A549 (cell line): ENCODE data around the gene VSTM5. TPM values are rescaled to one million over a fixed set of nuclear protein-coding genes. Genes with fewer than 3 reads are reported as not detected.

Experiments
- ATAC-seq, 2 experiments: fragments of 200-7000 bp in 1 of 2; fragments of >200 bp in 1 of 2; cut with Nextera tagmentation in 1 of 2; cut with Tn5 transposase in 1 of 2; 3 replicates each; pipeline versions ENCODE4 v1.8.0 to v1.9.1; 2018 to 2020; ENCODE audit warnings: mild to moderate bottlenecking in 1 of 2, moderate library complexity in 1 of 2
- CTCF ChIA-PET: fragments of 300-600 bp; sonication (Branson Sonifier 250); formaldehyde crosslinking; extraction: SDS; loops from one replicate; lab custom pipeline; 2021; ENCODE audit warnings: antibody characterized with exemption, inconsistent platforms; lab: Yijun Ruan, JAX
- POLR2A ChIA-PET: fragments of 350-600 bp; formaldehyde crosslinking; extraction: SDS; loops from one replicate; lab custom pipeline; 2021; ENCODE audit warnings: antibody characterized with exemption, inconsistent platforms; lab: Yijun Ruan, JAX
- DNase-seq, 2 experiments: peaks; one replicate each; pipeline versions ENCODE4 v3.0.0 to v3.0.0-alpha.2; 2011 to 2016; ENCODE audit warnings: low read depth in 1 of 2, low spot score in 1 of 2
- FAIRE-seq: peaks from 2 replicates; lab custom pipeline; 2011; peaks lifted over from hg19 to GRCh38; lab: Jason Lieb, UNC
- H3K27ac ChIP-seq, 2 experiments: fragments of >200 bp; sonication (Bioruptor Twin); formaldehyde crosslinking; 3 replicates each; pipeline ENCODE4 v1.5.1; 2016 to 2017
- H3K4me1 ChIP-seq: fragments of >200 bp; sonication (Bioruptor Twin); formaldehyde crosslinking; 3 replicates; pipeline ENCODE4 v1.6.1; 2016
- H3K4me2 ChIP-seq: fragments of >200 bp; sonication (Bioruptor Twin); formaldehyde crosslinking; 3 replicates; pipeline ENCODE4 v1.6.1; 2016
- H3K4me3 ChIP-seq: fragments of >200 bp; sonication (Bioruptor Twin); formaldehyde crosslinking; 3 replicates; pipeline ENCODE4 v1.5.1; 2016
- H3K9me3 ChIP-seq: fragments of >200 bp; sonication (Bioruptor Twin); formaldehyde crosslinking; 3 replicates; pipeline ENCODE4 v1.6.1; 2016
- BHLHE40 ChIP-seq: IDR thresholded peaks from 2 replicates; pipeline ENCODE4 v1.6.1; 2012; ENCODE audit warnings: low read depth, low read length, inconsistent platforms
- CBX2 ChIP-seq: fragments of 200-600 bp; sonication (generic); IDR thresholded peaks from 2 replicates; pipeline ENCODE4 v1.6.1; 2016; ENCODE audit warnings: low read depth, mild to moderate bottlenecking, borderline replicate concordance
- CBX8 ChIP-seq: fragments of 200-600 bp; sonication (generic); IDR thresholded peaks from 2 replicates; pipeline ENCODE4 v1.6.1; 2016
- CHD2 ChIP-seq: fragments of 150-350 bp; IDR thresholded peaks from 2 replicates; pipeline ENCODE4 v1.6.1; 2014; ENCODE audit warnings: low read length; ENCODE audit not compliant: partially characterized antibody
- CHD4 ChIP-seq: fragments of 200-600 bp; sonication (generic); IDR thresholded peaks from 2 replicates; pipeline ENCODE4 v1.6.1; 2016; ENCODE audit warnings: antibody characterized with exemption, mild to moderate bottlenecking, borderline replicate concordance
- EHMT2 ChIP-seq: fragments of 200-600 bp; sonication (generic); IDR thresholded peaks from 2 replicates; pipeline ENCODE4 v1.6.1; 2016; ENCODE audit warnings: antibody characterized with exemption, low read depth, mild to moderate bottlenecking, moderate library complexity
- EP300 ChIP-seq, 2 experiments: fragments of >200 bp; sonication (Bioruptor Twin); formaldehyde crosslinking; IDR thresholded peaks; 2 replicates in 1 of 2; 3 replicates in 1 of 2; pipeline ENCODE4 v1.6.1; 2016 to 2017
- FOSL2 ChIP-seq, 2 experiments: fragments of 450-650 bp in 1 of 2; fragments of >200 bp in 1 of 2; sonication (Bioruptor Twin) in 1 of 2; formaldehyde crosslinking; IDR thresholded peaks; 2 replicates each; pipeline versions ENCODE4 v1.5.0 to v1.6.1; 2016 to 2020; ENCODE audit warnings: mild to moderate bottlenecking in 1 of 2, moderate library complexity in 1 of 2
- GATA3 ChIP-seq: IDR thresholded peaks from 2 replicates; pipeline ENCODE4 v1.6.1; 2012; ENCODE audit warnings: borderline replicate concordance
- HOXA7 ChIP-seq: fragments of 250-450 bp; sonication (Bioruptor Pico); IDR thresholded peaks from 2 replicates; pipeline ENCODE4 v1.5.0; 2020; ENCODE audit warnings: mild to moderate bottlenecking, moderate library complexity
- HOXB13 ChIP-seq: fragments of 250-450 bp; sonication (Bioruptor Pico); IDR thresholded peaks from 2 replicates; pipeline ENCODE4 v1.5.0; 2020; ENCODE audit warnings: low read depth, mild to moderate bottlenecking, moderate library complexity
- HOXB5 ChIP-seq: fragments of 250-450 bp; sonication (Bioruptor Pico); IDR thresholded peaks from 2 replicates; pipeline ENCODE4 v1.5.0; 2020; ENCODE audit warnings: mild to moderate bottlenecking, moderate library complexity
- JUN ChIP-seq, 2 experiments: fragments of >200 bp; sonication (Bioruptor Twin); formaldehyde crosslinking; IDR thresholded peaks; 2 replicates in 1 of 2; 3 replicates in 1 of 2; pipeline ENCODE4 v1.6.1; 2016 to 2017
- MAFK ChIP-seq: fragments of 450-650 bp; IDR thresholded peaks from 2 replicates; pipeline ENCODE4 v1.6.1; 2014; ENCODE audit not compliant: partially characterized antibody
- MAZ ChIP-seq: fragments of 150-350 bp; IDR thresholded peaks from 2 replicates; pipeline ENCODE4 v1.6.1; 2014; ENCODE audit warnings: antibody characterized with exemption, low read depth, low read length, borderline replicate concordance
- NFE2L2 ChIP-seq: fragments of 150-350 bp; conservative IDR thresholded peaks from 2 replicates; pipeline ENCODE4 v1.6.1; 2014; ENCODE audit warnings: low read length
- POLR2A ChIP-seq: IDR thresholded peaks from 2 replicates; pipeline ENCODE4 v1.6.1; 2012; ENCODE audit warnings: mild to moderate bottlenecking, low read length
- POLR2AphosphoS2 ChIP-seq: conservative IDR thresholded peaks from 2 replicates; pipeline ENCODE4 v1.6.1; 2012; ENCODE audit warnings: low read length, improper control_type of control experiment, inconsistent platforms
- RARB ChIP-seq: fragments of 250-450 bp; sonication (Bioruptor Pico); IDR thresholded peaks from 2 replicates; pipeline ENCODE4 v1.8.0; 2021; ENCODE audit warnings: mild to moderate bottlenecking, moderate library complexity
- RCOR1 ChIP-seq: fragments of 150-350 bp; IDR thresholded peaks from 2 replicates; pipeline ENCODE4 v1.6.1; 2014; ENCODE audit warnings: antibody characterized with exemption, low read length, low read depth
- RFX5 ChIP-seq: fragments of 450-650 bp; IDR thresholded peaks from 2 replicates; pipeline ENCODE4 v1.7.1; 2014; ENCODE audit warnings: antibody characterized with exemption, mild to moderate bottlenecking, moderate library complexity
- RNF2 ChIP-seq: fragments of 200-600 bp; sonication (generic); IDR thresholded peaks from 2 replicates; pipeline ENCODE4 v1.6.1; 2016; ENCODE audit warnings: low read depth, mild to moderate bottlenecking, antibody characterized with exemption, moderate library complexity, borderline replicate concordance
- SMC3 ChIP-seq: fragments of >200 bp; sonication (Bioruptor Twin); formaldehyde crosslinking; IDR thresholded peaks from 3 replicates; pipeline ENCODE4 v1.6.1; 2018; ENCODE audit warnings: inconsistent platforms
- SREBF2 ChIP-seq: fragments of 450-650 bp; IDR thresholded peaks from 2 replicates; pipeline ENCODE4 v1.6.1; 2014; ENCODE audit warnings: mild to moderate bottlenecking, moderate library complexity
- ZC3H11A ChIP-seq: fragments of 450-650 bp; IDR thresholded peaks from 2 replicates; pipeline ENCODE4 v1.6.1; 2014; ENCODE audit warnings: antibody characterized with exemption, mild to moderate bottlenecking
- ZNF302 ChIP-seq: fragments of 250-450 bp; sonication (Bioruptor Pico); IDR thresholded peaks from 2 replicates; pipeline ENCODE4 v1.9.0; 2021; ENCODE audit warnings: inconsistent platforms, mild to moderate bottlenecking, moderate library complexity
- WGBS: methylation state at CpG from one replicate; pipeline ENCODE4 v1.1.6; 2017; ENCODE audit errors: missing lambda C conversion rate; 5-methylcytosine and 5-hydroxymethylcytosine counted together
- polyA plus RNA-seq, 4 experiments: library from polyadenylated mRNA; depleted of rRNA in 3 of 4; stranded (reverse); fragments of >200 nt; fragmentation: RNase III in 1 of 4; extraction: RNeasy Plus Mini Kit Qiagen cat#74134 plus additional on column Dnase treatment in 1 of 4; gene quantifications; 2 replicates in 3 of 4; 3 replicates in 1 of 4; pipeline ENCODE4 v1.2.3, GENCODE V29; 2011 to 2017
- TF ChIP-seq, protein P1 (sequence below): fragments of 200-600 bp; sonication (generic); IDR thresholded peaks from 2 replicates; pipeline ENCODE4 v1.6.1; 2016; ENCODE audit warnings: antibody characterized with exemption, mild to moderate bottlenecking, moderate library complexity
- TF ChIP-seq, protein P2 (sequence below): fragments of >200 bp; sonication (Bioruptor Twin); formaldehyde crosslinking; IDR thresholded peaks from 2 replicates; pipeline ENCODE4 v1.6.1; 2016
- TF ChIP-seq, protein P3 (sequence below): IDR thresholded peaks from 2 replicates; pipeline ENCODE4 v1.6.1; 2012
- TF ChIP-seq, protein P4 (sequence below): fragments of 250-450 bp; sonication (Bioruptor Pico); IDR thresholded peaks from 2 replicates; pipeline ENCODE4 v1.5.0; 2021; ENCODE audit warnings: mild to moderate bottlenecking, moderate library complexity, borderline replicate concordance
- TF ChIP-seq, protein P5 (sequence below): fragments of 250-450 bp; sonication (Bioruptor Pico); IDR thresholded peaks from 2 replicates; pipeline ENCODE4 v1.5.0; 2020; ENCODE audit warnings: low read depth, mild to moderate bottlenecking, moderate library complexity

VSTM5 gene
- polyA plus RNA-seq, 2 of the 4 experiments (the other 2 are of a cell fraction), result 0.04 TPM; not detected in 1

DNA sequence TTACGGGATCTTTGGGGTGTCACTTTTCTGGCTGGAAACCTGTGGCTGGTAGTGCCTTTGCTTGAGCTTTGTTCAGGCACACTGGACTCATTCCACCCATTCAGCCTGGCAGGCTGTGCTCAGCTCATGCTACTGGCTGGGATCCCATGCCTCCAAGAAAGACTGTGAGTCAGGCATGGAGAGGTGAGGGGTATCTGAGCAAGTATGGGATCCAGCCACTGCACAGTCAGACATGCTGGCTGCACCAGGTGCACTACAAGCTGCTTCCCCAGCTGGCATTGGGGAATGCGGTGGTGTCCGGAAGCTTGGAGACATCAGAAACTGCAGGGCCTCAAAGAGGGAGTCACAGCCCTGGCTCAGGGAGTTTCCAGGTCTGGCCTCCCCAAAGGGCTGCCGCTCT is 78.3 kb downstream of the VSTM5 start:
- no peak overlapping the region for H3K27ac ChIP-seq
- ATAC-seq (no peak), DNase-seq (no peak), FAIRE-seq (no peak)
- H3K4me1 ChIP-seq, result no peaks in the 10 kb centered on the region
- ChIA-PET POLR2A (no interaction called here), CTCF (interaction anchor here (2.0 kb wide), 1 partner anchor 12 kb away, joined by 6 read pairs; the partner anchor contains the start of gene MED17)
- WGBS, result 90% methylated on average over 3 of the region's 4 CpGs
- H3K4me3 ChIP-seq, result no peak overlapping the region
- TF ChIP-seq JUN (IDR thresholded peaks at IDR 0.05) (no peak), HOXA7 (CRISPR knock-in tag) (no peak), CHD2 (no peak), POLR2AphosphoS2 (no peak), MAZ (no peak), SMC3 (no peak), MAFK (no peak), RFX5 (no peak), HOXB13 (CRISPR knock-in tag) (no peak), CBX8 (no peak), RNF2 (no peak), NFE2L2 (no peak)
- TF ChIP-seq, protein P1, sequence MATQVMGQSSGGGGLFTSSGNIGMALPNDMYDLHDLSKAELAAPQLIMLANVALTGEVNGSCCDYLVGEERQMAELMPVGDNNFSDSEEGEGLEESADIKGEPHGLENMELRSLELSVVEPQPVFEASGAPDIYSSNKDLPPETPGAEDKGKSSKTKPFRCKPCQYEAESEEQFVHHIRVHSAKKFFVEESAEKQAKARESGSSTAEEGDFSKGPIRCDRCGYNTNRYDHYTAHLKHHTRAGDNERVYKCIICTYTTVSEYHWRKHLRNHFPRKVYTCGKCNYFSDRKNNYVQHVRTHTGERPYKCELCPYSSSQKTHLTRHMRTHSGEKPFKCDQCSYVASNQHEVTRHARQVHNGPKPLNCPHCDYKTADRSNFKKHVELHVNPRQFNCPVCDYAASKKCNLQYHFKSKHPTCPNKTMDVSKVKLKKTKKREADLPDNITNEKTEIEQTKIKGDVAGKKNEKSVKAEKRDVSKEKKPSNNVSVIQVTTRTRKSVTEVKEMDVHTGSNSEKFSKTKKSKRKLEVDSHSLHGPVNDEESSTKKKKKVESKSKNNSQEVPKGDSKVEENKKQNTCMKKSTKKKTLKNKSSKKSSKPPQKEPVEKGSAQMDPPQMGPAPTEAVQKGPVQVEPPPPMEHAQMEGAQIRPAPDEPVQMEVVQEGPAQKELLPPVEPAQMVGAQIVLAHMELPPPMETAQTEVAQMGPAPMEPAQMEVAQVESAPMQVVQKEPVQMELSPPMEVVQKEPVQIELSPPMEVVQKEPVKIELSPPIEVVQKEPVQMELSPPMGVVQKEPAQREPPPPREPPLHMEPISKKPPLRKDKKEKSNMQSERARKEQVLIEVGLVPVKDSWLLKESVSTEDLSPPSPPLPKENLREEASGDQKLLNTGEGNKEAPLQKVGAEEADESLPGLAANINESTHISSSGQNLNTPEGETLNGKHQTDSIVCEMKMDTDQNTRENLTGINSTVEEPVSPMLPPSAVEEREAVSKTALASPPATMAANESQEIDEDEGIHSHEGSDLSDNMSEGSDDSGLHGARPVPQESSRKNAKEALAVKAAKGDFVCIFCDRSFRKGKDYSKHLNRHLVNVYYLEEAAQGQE, result no peak
- TF ChIP-seq, protein P2, sequence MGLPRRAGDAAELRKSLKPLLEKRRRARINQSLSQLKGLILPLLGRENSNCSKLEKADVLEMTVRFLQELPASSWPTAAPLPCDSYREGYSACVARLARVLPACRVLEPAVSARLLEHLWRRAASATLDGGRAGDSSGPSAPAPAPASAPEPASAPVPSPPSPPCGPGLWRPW, result no peak
- H3K9me3 ChIP-seq, result no peaks in the 10 kb centered on the region
- no peak overlapping the region for H3K4me2 ChIP-seq

DNA sequence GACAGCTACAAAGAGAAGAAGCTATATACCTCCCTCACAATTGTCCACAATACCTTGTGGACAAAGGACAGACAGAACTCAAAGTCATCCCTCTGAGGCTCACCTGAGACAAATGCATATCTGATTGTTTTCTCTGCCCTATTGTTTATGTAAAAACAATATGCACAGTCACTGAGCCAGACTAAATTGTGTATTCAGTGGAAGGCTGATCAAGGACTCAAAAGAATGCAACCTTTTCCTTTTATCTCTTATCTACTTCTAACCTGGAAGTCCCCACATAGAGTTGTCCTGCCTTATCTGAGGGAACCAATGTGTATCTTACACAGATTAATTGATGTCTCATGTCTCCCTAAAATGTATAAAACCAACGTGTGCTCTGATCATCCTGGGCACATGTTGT is 80.3 kb downstream of the VSTM5 start:
- CTCF ChIA-PET, result interaction anchor here (0.9 kb wide), 1 partner anchor 10 kb away, joined by 3 read pairs; no protein-coding TSS in a partner anchor
- H3K4me3 ChIP-seq, result no peak overlapping the region
- TF ChIP-seq EHMT2 (no peak), BHLHE40 (no peak), GATA3 (no peak), HOXB5 (no peak), RCOR1 (no peak), HOXB13 (CRISPR knock-in tag) (no peak), MAFK (no peak), SREBF2 (no peak), EP300 (IDR thresholded peaks at IDR 0.05) (no peak), CHD4 (no peak), ZNF302 (CRISPR knock-in tag) (no peak), POLR2A (no peak), RARB (no peak), CBX2 (no peak), ZC3H11A (no peak), MAZ (no peak), FOSL2 (IDR thresholded peaks at IDR 0.05) (no peak), FOSL2 (CRISPR knock-in tag; IDR thresholded peaks at IDR 0.05) (no peak)
- TF ChIP-seq, protein P3, sequence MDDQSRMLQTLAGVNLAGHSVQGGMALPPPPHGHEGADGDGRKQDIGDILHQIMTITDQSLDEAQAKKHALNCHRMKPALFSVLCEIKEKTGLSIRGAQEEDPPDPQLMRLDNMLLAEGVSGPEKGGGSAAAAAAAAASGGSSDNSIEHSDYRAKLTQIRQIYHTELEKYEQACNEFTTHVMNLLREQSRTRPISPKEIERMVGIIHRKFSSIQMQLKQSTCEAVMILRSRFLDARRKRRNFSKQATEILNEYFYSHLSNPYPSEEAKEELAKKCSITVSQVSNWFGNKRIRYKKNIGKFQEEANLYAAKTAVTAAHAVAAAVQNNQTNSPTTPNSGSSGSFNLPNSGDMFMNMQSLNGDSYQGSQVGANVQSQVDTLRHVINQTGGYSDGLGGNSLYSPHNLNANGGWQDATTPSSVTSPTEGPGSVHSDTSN, result no peak
- TF ChIP-seq, protein P4, sequence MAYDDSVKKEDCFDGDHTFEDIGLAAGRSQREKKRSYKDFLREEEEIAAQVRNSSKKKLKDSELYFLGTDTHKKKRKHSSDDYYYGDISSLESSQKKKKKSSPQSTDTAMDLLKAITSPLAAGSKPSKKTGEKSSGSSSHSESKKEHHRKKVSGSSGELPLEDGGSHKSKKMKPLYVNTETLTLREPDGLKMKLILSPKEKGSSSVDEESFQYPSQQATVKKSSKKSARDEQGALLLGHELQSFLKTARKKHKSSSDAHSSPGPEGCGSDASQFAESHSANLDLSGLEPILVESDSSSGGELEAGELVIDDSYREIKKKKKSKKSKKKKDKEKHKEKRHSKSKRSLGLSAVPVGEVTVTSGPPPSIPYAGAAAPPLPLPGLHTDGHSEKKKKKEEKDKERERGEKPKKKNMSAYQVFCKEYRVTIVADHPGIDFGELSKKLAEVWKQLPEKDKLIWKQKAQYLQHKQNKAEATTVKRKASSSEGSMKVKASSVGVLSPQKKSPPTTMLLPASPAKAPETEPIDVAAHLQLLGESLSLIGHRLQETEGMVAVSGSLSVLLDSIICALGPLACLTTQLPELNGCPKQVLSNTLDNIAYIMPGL (CRISPR knock-in tag), result no peak
- TF ChIP-seq, protein P5, sequence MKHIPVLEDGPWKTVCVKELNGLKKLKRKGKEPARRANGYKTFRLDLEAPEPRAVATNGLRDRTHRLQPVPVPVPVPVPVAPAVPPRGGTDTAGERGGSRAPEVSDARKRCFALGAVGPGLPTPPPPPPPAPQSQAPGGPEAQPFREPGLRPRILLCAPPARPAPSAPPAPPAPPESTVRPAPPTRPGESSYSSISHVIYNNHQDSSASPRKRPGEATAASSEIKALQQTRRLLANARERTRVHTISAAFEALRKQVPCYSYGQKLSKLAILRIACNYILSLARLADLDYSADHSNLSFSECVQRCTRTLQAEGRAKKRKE (CRISPR knock-in tag), result no peak
- DNase-seq (no peak), ATAC-seq (no peak), FAIRE-seq (no peak)
- no peak overlapping the region for H3K4me2 ChIP-seq
- H3K9me3 ChIP-seq, result no peaks in the 10 kb centered on the region
- 43% methylated on average over 1 of the region's 1 CpG for WGBS
- no peak overlapping the region for H3K27ac ChIP-seq
- POLR2A ChIA-PET, result no interaction called here
- no peaks in the 10 kb centered on the region for H3K4me1 ChIP-seq
